IMR-90 (cell line): ENCODE results near the gene DLGAP4. TPM values are rescaled to one million over a fixed set of nuclear protein-coding genes. Genes with fewer than 3 reads are reported as not detected.
A peak's percentile ranks its signal among the peaks of the same experiment; 100 is the strongest.

Experiments used
- ATAC-seq: fragments of 200-7000 bp; cut with Tn5 transposase; 2 replicates; pipeline ENCODE4 v1.9.1; 2020; ENCODE audit warnings: low read depth, mild to moderate bottlenecking, moderate library complexity
- BruUV-seq: library from RNA; stranded (reverse); fragments of 400-500 nt; replicated peaks from 2 replicates; lab custom pipeline; 2021; lab: Mats Ljungman, UMichigan
- CTCF ChIA-PET: fragments of 300-600 bp; formaldehyde crosslinking; extraction: SDS; loops from one replicate; lab custom pipeline; 2021; ENCODE audit warnings: antibody characterized with exemption; lab: Yijun Ruan, JAX
- POLR2A ChIA-PET: fragments of 300-600 bp; sonication (Branson Sonifier 250); formaldehyde crosslinking; loops from one replicate; lab custom pipeline; 2022; ENCODE audit warnings: antibody characterized with exemption; ENCODE audit not compliant: unreplicated experiment; lab: Charles Lee
- DNase-seq: peaks from one replicate; pipeline ENCODE4 v3.0.0; 2013
- H2AFZ ChIP-seq: replicated peaks from 2 replicates; pipeline ENCODE3; 2013; ENCODE audit warnings: low read length, mild to moderate bottlenecking; ENCODE audit not compliant: poor library complexity
- H2AK5ac ChIP-seq: 2 replicates; pipeline ENCODE4 v1.6.1; 2013; ENCODE audit warnings: low read depth, low read length, inconsistent platforms
- H2AK9ac ChIP-seq: replicated peaks from 2 replicates; pipeline ENCODE3; 2013; ENCODE audit warnings: mild to moderate bottlenecking, low read depth, low read length, moderate library complexity; ENCODE audit not compliant: poor library complexity
- H2BK120ac ChIP-seq: 2 replicates; pipeline ENCODE4 v1.6.1; 2013; ENCODE audit warnings: low read depth, low read length, inconsistent platforms
- H2BK15ac ChIP-seq: 3 replicates; pipeline ENCODE4 v1.6.1; 2013; ENCODE audit warnings: low read depth, low read length, inconsistent platforms
- H2BK20ac ChIP-seq: 2 replicates; pipeline ENCODE4 v1.6.1; 2013; ENCODE audit warnings: low read depth, mild to moderate bottlenecking, inconsistent platforms, low read length, moderate library complexity
- H2BK5ac ChIP-seq: 2 replicates; pipeline ENCODE4 v1.6.1; 2013; ENCODE audit warnings: mild to moderate bottlenecking, low read depth, low read length, inconsistent platforms; ENCODE audit not compliant: poor library complexity, severe bottlenecking
- H3K14ac ChIP-seq: replicated peaks from 2 replicates; pipeline ENCODE4 v1.6.1; 2013; ENCODE audit warnings: low read depth, low read length, inconsistent platforms
- H3K18ac ChIP-seq: 2 replicates; pipeline ENCODE4 v1.6.1; 2013; ENCODE audit warnings: low read depth, low read length, control low read depth
- H3K23ac ChIP-seq: 2 replicates; pipeline ENCODE4 v1.6.1; 2013; ENCODE audit warnings: low read depth, low read length, inconsistent platforms
- H3K27ac ChIP-seq: 2 replicates; pipeline ENCODE4 v1.5.1; 2013; ENCODE audit warnings: mild to moderate bottlenecking, control low read depth, low read length; ENCODE audit not compliant: insufficient read depth
- H3K27me3 ChIP-seq: 2 replicates; pipeline ENCODE4 v1.6.1; 2013; ENCODE audit warnings: low read length; ENCODE audit not compliant: control insufficient read depth, insufficient read depth
- H3K36me3 ChIP-seq: 2 replicates; pipeline ENCODE4 v1.6.1; 2013; ENCODE audit warnings: low read length, mixed read lengths; ENCODE audit not compliant: control insufficient read depth, insufficient read depth
- H3K4ac ChIP-seq: 2 replicates; pipeline ENCODE4 v1.6.1; 2013; ENCODE audit warnings: low read depth, low read length, inconsistent platforms
- H3K4me1 ChIP-seq: 2 replicates; pipeline ENCODE4 v1.6.1; 2013; ENCODE audit warnings: low read length, mixed read lengths; ENCODE audit not compliant: control insufficient read depth, insufficient read depth
- H3K4me2 ChIP-seq: 2 replicates; pipeline ENCODE4 v1.6.1; 2013; ENCODE audit warnings: low read depth, mild to moderate bottlenecking, control low read depth, low read length, moderate library complexity
- H3K4me3 ChIP-seq: 2 replicates; pipeline ENCODE4 v1.5.1; 2013; ENCODE audit warnings: low read depth, mild to moderate bottlenecking, control low read depth, low read length, moderate library complexity; ENCODE audit not compliant: insufficient read depth
- H3K56ac ChIP-seq: 2 replicates; pipeline ENCODE4 v1.6.1; 2013; ENCODE audit warnings: low read length, inconsistent platforms; ENCODE audit not compliant: insufficient read depth; ENCODE audit errors: extremely low read depth
- H3K79me1 ChIP-seq, 2 experiments: 2 replicates each; pipeline ENCODE4 v1.6.1; 2013; ENCODE audit warnings: low read length in 2 of 2, inconsistent platforms in 1 of 2, low read depth in 1 of 2
- H3K9ac ChIP-seq: 2 replicates; pipeline ENCODE4 v1.6.1; 2013; ENCODE audit warnings: low read depth, low read length, control low read depth
- H3K9me1 ChIP-seq: 2 replicates; pipeline ENCODE4 v1.6.1; 2013; ENCODE audit warnings: low read length, inconsistent platforms; ENCODE audit not compliant: insufficient read depth
- H3K9me3 ChIP-seq: 2 replicates; pipeline ENCODE4 v1.6.1; 2013; ENCODE audit warnings: low read length; ENCODE audit not compliant: control insufficient read depth, insufficient read depth
- H4K20me1 ChIP-seq: 2 replicates; pipeline ENCODE4 v1.6.1; 2013; ENCODE audit warnings: low read length, inconsistent platforms; ENCODE audit not compliant: insufficient read depth
- H4K5ac ChIP-seq: 2 replicates; pipeline ENCODE4 v1.6.1; 2013; ENCODE audit warnings: mild to moderate bottlenecking, low read depth, low read length, control low read depth
- H4K8ac ChIP-seq, 2 experiments: 2 replicates each; pipeline ENCODE4 v1.6.1; 2013; ENCODE audit warnings: low read depth in 2 of 2, low read length in 2 of 2, control low read depth in 1 of 2, inconsistent platforms in 1 of 2
- H4K91ac ChIP-seq: 2 replicates; pipeline ENCODE4 v1.6.1; 2013; ENCODE audit warnings: low read depth, low read length, inconsistent platforms; ENCODE audit not compliant: insufficient read depth
- CEBPB ChIP-seq: IDR thresholded peaks from 2 replicates; pipeline ENCODE4 v1.6.1; 2012; ENCODE audit warnings: low read depth, low read length, improper control_type of control experiment
- CHD1 ChIP-seq: IDR thresholded peaks from 2 replicates; pipeline ENCODE4 v1.6.1; 2012; ENCODE audit warnings: low read depth, low read length, improper control_type of control experiment
- MAFK ChIP-seq: IDR thresholded peaks from 2 replicates; pipeline ENCODE4 v1.6.1; 2012; ENCODE audit warnings: low read depth, low read length, improper control_type of control experiment
- MXI1 ChIP-seq: IDR thresholded peaks from 2 replicates; pipeline ENCODE4 v1.6.1; 2012; ENCODE audit warnings: low read depth, mild to moderate bottlenecking, low read length, moderate library complexity, borderline replicate concordance
- NFE2L2 ChIP-seq: fragments of 150-350 bp; IDR thresholded peaks from 2 replicates; pipeline ENCODE4 v1.6.1; 2016; ENCODE audit warnings: low read depth, mild to moderate bottlenecking, low read length
- POLR2A ChIP-seq: IDR thresholded peaks from 2 replicates; pipeline ENCODE4 v1.6.1; 2012; ENCODE audit warnings: mild to moderate bottlenecking, low read depth, low read length
- RAD21 ChIP-seq: IDR thresholded peaks from 2 replicates; pipeline ENCODE4 v1.6.1; 2012; ENCODE audit warnings: low read length, improper control_type of control experiment
- RCOR1 ChIP-seq: IDR thresholded peaks from 2 replicates; pipeline ENCODE4 v1.6.1; 2012; ENCODE audit warnings: mild to moderate bottlenecking, low read length, improper control_type of control experiment; ENCODE audit not compliant: insufficient replicate concordance
- RFX5 ChIP-seq: IDR thresholded peaks from 2 replicates; pipeline ENCODE4 v1.8.0; 2012; ENCODE audit warnings: low read depth, mild to moderate bottlenecking, low read length, moderate library complexity
- WGBS, 2 experiments: methylation state at CpG; one replicate each; pipeline versions ENCODE4 v1.1.5 to v1.1.7; 2013; ENCODE audit warnings: missing lambda C conversion rate in 2 of 2; ENCODE audit not compliant: insufficient read length in 1 of 2; ENCODE audit errors: extremely low coverage in 2 of 2; 5-methylcytosine and 5-hydroxymethylcytosine counted together
- dilution Hi-C: fragments of 300-500 bp; cut with HindIII; formaldehyde crosslinking; loops from one replicate; pipeline ENCODE4 v1.14.3; 2018; ENCODE audit warnings: low sequenced_read_pairs; ENCODE audit not compliant: unreplicated experiment
- in situ Hi-C: fragments of 300-500 bp; cut with MboI; formaldehyde crosslinking; loops from 3 replicates; pipeline ENCODE4 v1.14.3; 2019; ENCODE audit warnings: low sequenced_read_pairs, inconsistent platforms, mixed read lengths
- intact Hi-C: fragments of 100-400 bp; cut with micrococcal nuclease; formaldehyde crosslinking; loops from 2 replicates; pipeline ENCODE4 v1.10.0; 2022
- polyA plus RNA-seq, 3 experiments: library from polyadenylated mRNA; depleted of rRNA; stranded (reverse); fragments of >200 nt; gene quantifications; 2 replicates each; pipeline ENCODE4 v1.2.3, GENCODE V29; 2012; ENCODE audit warnings: low replicate concordance in 1 of 3
- total RNA-seq: library from RNA; depleted of rRNA; stranded (reverse); fragments of >200 nt; gene quantifications from 2 replicates; pipeline ENCODE4 v1.2.3, GENCODE V29; 2012
- TF ChIP-seq, protein P1 (sequence below): fragments of 150-350 bp; IDR thresholded peaks from 2 replicates; pipeline ENCODE4 v1.6.1; 2017; ENCODE audit warnings: mild to moderate bottlenecking, antibody characterized with exemption, low read length, low read depth
- TF ChIP-seq, protein P2 (sequence below): conservative IDR thresholded peaks from 2 replicates; pipeline ENCODE4 v1.5.1; 2012; ENCODE audit warnings: mild to moderate bottlenecking, low read depth, low read length, improper control_type of control experiment

DLGAP4 gene
- total and polyA plus RNA-seq, 2 of the 4 experiments (the other 2 are of a cell fraction): 32.3 to 73.2 TPM

DNA sequence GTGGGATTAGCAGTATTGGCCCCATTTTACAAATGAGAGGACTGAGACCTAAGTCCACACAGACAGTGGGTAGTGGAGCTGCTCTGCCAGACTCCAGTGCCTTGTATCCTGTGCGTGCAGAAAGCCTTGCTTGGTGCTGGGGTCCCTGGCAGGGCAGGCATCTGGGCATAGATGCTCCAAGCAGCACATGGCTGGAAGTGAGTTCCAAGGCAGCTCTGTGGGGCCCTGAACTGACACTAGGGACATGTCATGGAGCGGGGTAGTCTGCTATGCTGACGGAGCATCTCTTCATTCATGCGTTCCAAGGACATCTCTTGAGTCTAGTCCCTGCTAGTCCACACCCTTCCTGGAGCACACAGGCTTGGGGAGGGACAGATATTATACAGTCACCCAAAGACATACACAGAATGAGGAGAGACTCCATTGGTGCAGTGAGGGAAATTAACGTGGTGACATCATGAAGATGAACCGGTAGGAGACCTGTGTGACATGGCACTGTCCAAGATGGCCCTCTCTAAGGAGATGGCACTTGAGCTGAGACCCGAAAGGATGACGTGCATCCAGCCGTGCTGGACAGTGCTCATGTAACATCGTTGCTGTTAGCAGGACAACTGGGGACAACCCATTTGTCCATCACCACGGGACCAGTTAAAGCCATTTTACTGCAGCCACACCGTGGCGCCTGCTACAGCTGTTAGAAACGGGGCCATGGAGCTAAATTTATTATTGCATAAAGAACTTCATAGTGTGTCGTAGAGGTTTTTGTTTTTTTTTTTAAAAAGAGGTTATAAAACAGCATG, 65.1 kb downstream of the DLGAP4 start:
- POLR2A ChIA-PET: no interaction called here
- no peak for ATAC-seq
- dilution Hi-C loops: no loop called here

More for the DNA sequence above, 65.1 kb downstream of the DLGAP4 start:
- H2BK5ac ChIP-seq: no peak overlapping the region
- H4K8ac ChIP-seq: no peak overlapping the region
- H2AFZ ChIP-seq: peak overlapping the region; percentile 56
- intact Hi-C loops (no loop called here), in situ Hi-C loops (no loop called here)
- WGBS, 2 experiments: 45% methylated on average over 4 of the region's 15 CpGs; no CpG with 5 or more reads in 1 of the 2 experiments
- no peak overlapping the region for H3K4me2 ChIP-seq
- H4K20me1 ChIP-seq: no peaks in the 10 kb centered on the region
- no peak overlapping the region for H3K9ac ChIP-seq
- no peak overlapping the region for H3K4ac ChIP-seq
- no peaks in the 10 kb centered on the region for H3K36me3 ChIP-seq
- no peaks in the 10 kb centered on the region for H3K4me1 ChIP-seq
- H3K79me1 ChIP-seq: no peaks in the 10 kb centered on the region
- no peak overlapping the region for H4K91ac ChIP-seq
- no peak overlapping the region for H2AK5ac ChIP-seq
- no peak overlapping the region for H2AK9ac ChIP-seq
- H4K5ac ChIP-seq: no peak overlapping the region
- CTCF ChIA-PET: no interaction called here
- H3K9me1 ChIP-seq: 0 out of 2 replicates have a peak, but pooled peaks cover 3% of the 10 kb centered on the region
- H2BK20ac ChIP-seq: no peak overlapping the region
- no peaks in the 10 kb centered on the region for H3K9me3 ChIP-seq
- peaks cover 26% of the 10 kb centered on the region for H3K27me3 ChIP-seq
- TF ChIP-seq RFX5 (no peak), CEBPB (no peak), RCOR1 (no peak), POLR2A (no peak), CHD1 (no peak), MXI1 (no peak), MAFK (no peak), NFE2L2 (no peak), RAD21 (no peak)
- TF ChIP-seq, protein P1, sequence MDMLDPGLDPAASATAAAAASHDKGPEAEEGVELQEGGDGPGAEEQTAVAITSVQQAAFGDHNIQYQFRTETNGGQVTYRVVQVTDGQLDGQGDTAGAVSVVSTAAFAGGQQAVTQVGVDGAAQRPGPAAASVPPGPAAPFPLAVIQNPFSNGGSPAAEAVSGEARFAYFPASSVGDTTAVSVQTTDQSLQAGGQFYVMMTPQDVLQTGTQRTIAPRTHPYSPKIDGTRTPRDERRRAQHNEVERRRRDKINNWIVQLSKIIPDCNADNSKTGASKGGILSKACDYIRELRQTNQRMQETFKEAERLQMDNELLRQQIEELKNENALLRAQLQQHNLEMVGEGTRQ: no peak
- TF ChIP-seq, protein P2, sequence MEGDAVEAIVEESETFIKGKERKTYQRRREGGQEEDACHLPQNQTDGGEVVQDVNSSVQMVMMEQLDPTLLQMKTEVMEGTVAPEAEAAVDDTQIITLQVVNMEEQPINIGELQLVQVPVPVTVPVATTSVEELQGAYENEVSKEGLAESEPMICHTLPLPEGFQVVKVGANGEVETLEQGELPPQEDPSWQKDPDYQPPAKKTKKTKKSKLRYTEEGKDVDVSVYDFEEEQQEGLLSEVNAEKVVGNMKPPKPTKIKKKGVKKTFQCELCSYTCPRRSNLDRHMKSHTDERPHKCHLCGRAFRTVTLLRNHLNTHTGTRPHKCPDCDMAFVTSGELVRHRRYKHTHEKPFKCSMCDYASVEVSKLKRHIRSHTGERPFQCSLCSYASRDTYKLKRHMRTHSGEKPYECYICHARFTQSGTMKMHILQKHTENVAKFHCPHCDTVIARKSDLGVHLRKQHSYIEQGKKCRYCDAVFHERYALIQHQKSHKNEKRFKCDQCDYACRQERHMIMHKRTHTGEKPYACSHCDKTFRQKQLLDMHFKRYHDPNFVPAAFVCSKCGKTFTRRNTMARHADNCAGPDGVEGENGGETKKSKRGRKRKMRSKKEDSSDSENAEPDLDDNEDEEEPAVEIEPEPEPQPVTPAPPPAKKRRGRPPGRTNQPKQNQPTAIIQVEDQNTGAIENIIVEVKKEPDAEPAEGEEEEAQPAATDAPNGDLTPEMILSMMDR: no peak
- no peak overlapping the region for H3K23ac ChIP-seq
- DNase-seq: no peak
- H2BK120ac ChIP-seq: no peak overlapping the region
- BruUV-seq: no TSS peak
- H3K27ac ChIP-seq: no peak overlapping the region
- H2BK15ac ChIP-seq: no peak overlapping the region
- H3K56ac ChIP-seq: no peak overlapping the region
- H3K14ac ChIP-seq: no peak overlapping the region
- H3K4me3 ChIP-seq: no peak overlapping the region
- no peak overlapping the region for H3K18ac ChIP-seq
